A549 (cell line): ENCODE data around the gene MYOM1. TPM values are rescaled to one million over a fixed set of nuclear protein-coding genes. Genes with fewer than 3 reads are reported as not detected.

Experiments used
- ATAC-seq, 2 experiments: fragments of 200-7000 bp in 1 of 2; fragments of >200 bp in 1 of 2; cut with Nextera tagmentation in 1 of 2; cut with Tn5 transposase in 1 of 2; 3 replicates each; pipeline versions ENCODE4 v1.8.0 to v1.9.1; 2018 to 2020; ENCODE audit warnings: mild to moderate bottlenecking in 1 of 2, moderate library complexity in 1 of 2
- CTCF ChIA-PET: fragments of 300-600 bp; sonication (Branson Sonifier 250); formaldehyde crosslinking; extraction: SDS; loops from one replicate; lab custom pipeline; 2021; ENCODE audit warnings: antibody characterized with exemption, inconsistent platforms; lab: Yijun Ruan, JAX
- POLR2A ChIA-PET: fragments of 350-600 bp; formaldehyde crosslinking; extraction: SDS; loops from one replicate; lab custom pipeline; 2021; ENCODE audit warnings: antibody characterized with exemption, inconsistent platforms; lab: Yijun Ruan, JAX
- DNase-seq, 2 experiments: peaks; one replicate each; pipeline versions ENCODE4 v3.0.0 to v3.0.0-alpha.2; 2011 to 2016; ENCODE audit warnings: low read depth in 1 of 2, low spot score in 1 of 2
- FAIRE-seq: peaks from 2 replicates; lab custom pipeline; 2011; peaks lifted over from hg19 to GRCh38; lab: Jason Lieb, UNC
- H3K27ac ChIP-seq, 2 experiments: fragments of >200 bp; sonication (Bioruptor Twin); formaldehyde crosslinking; 3 replicates each; pipeline ENCODE4 v1.5.1; 2016 to 2017
- H3K4me1 ChIP-seq: fragments of >200 bp; sonication (Bioruptor Twin); formaldehyde crosslinking; 3 replicates; pipeline ENCODE4 v1.6.1; 2016
- H3K4me2 ChIP-seq: fragments of >200 bp; sonication (Bioruptor Twin); formaldehyde crosslinking; 3 replicates; pipeline ENCODE4 v1.6.1; 2016
- H3K4me3 ChIP-seq: fragments of >200 bp; sonication (Bioruptor Twin); formaldehyde crosslinking; 3 replicates; pipeline ENCODE4 v1.5.1; 2016
- H3K9me3 ChIP-seq: fragments of >200 bp; sonication (Bioruptor Twin); formaldehyde crosslinking; 3 replicates; pipeline ENCODE4 v1.6.1; 2016
- CBX8 ChIP-seq: fragments of 200-600 bp; sonication (generic); IDR thresholded peaks from 2 replicates; pipeline ENCODE4 v1.6.1; 2016
- CHD2 ChIP-seq: fragments of 150-350 bp; IDR thresholded peaks from 2 replicates; pipeline ENCODE4 v1.6.1; 2014; ENCODE audit warnings: low read length; ENCODE audit not compliant: partially characterized antibody
- FOXS1 ChIP-seq: fragments of 250-450 bp; sonication (Bioruptor Pico); IDR thresholded peaks from 2 replicates; pipeline ENCODE4 v1.5.0; 2020; ENCODE audit warnings: mild to moderate bottlenecking, moderate library complexity
- GATA3 ChIP-seq: IDR thresholded peaks from 2 replicates; pipeline ENCODE4 v1.6.1; 2012; ENCODE audit warnings: borderline replicate concordance
- HDAC2 ChIP-seq: fragments of 200-600 bp; sonication (generic); IDR thresholded peaks from 2 replicates; pipeline ENCODE4 v1.6.1; 2016
- HEYL ChIP-seq: fragments of 250-450 bp; sonication (Bioruptor Pico); IDR thresholded peaks from 2 replicates; pipeline ENCODE4 v1.8.0; 2021; ENCODE audit warnings: mild to moderate bottlenecking, moderate library complexity
- HOXA7 ChIP-seq: fragments of 250-450 bp; sonication (Bioruptor Pico); IDR thresholded peaks from 2 replicates; pipeline ENCODE4 v1.5.0; 2020; ENCODE audit warnings: mild to moderate bottlenecking, moderate library complexity
- HOXB13 ChIP-seq: fragments of 250-450 bp; sonication (Bioruptor Pico); IDR thresholded peaks from 2 replicates; pipeline ENCODE4 v1.5.0; 2020; ENCODE audit warnings: low read depth, mild to moderate bottlenecking, moderate library complexity
- JUNB ChIP-seq: fragments of >200 bp; sonication (Bioruptor Twin); formaldehyde crosslinking; IDR thresholded peaks from 2 replicates; pipeline ENCODE4 v1.6.1; 2016
- POLR2AphosphoS2 ChIP-seq: conservative IDR thresholded peaks from 2 replicates; pipeline ENCODE4 v1.6.1; 2012; ENCODE audit warnings: low read length, improper control_type of control experiment, inconsistent platforms
- RFX5 ChIP-seq: fragments of 450-650 bp; IDR thresholded peaks from 2 replicates; pipeline ENCODE4 v1.7.1; 2014; ENCODE audit warnings: antibody characterized with exemption, mild to moderate bottlenecking, moderate library complexity
- RNF2 ChIP-seq: fragments of 200-600 bp; sonication (generic); IDR thresholded peaks from 2 replicates; pipeline ENCODE4 v1.6.1; 2016; ENCODE audit warnings: low read depth, mild to moderate bottlenecking, antibody characterized with exemption, moderate library complexity, borderline replicate concordance
- ZC3H11A ChIP-seq: fragments of 450-650 bp; IDR thresholded peaks from 2 replicates; pipeline ENCODE4 v1.6.1; 2014; ENCODE audit warnings: antibody characterized with exemption, mild to moderate bottlenecking
- ZNF302 ChIP-seq: fragments of 250-450 bp; sonication (Bioruptor Pico); IDR thresholded peaks from 2 replicates; pipeline ENCODE4 v1.9.0; 2021; ENCODE audit warnings: inconsistent platforms, mild to moderate bottlenecking, moderate library complexity
- WGBS: methylation state at CpG from one replicate; pipeline ENCODE4 v1.1.6; 2017; ENCODE audit errors: missing lambda C conversion rate; 5-methylcytosine and 5-hydroxymethylcytosine counted together
- polyA plus RNA-seq, 4 experiments: library from polyadenylated mRNA; depleted of rRNA in 3 of 4; stranded (reverse); fragments of >200 nt; fragmentation: RNase III in 1 of 4; extraction: RNeasy Plus Mini Kit Qiagen cat#74134 plus additional on column Dnase treatment in 1 of 4; gene quantifications; 2 replicates in 3 of 4; 3 replicates in 1 of 4; pipeline ENCODE4 v1.2.3, GENCODE V29; 2011 to 2017
- TF ChIP-seq, protein P1 (sequence below): fragments of 250-450 bp; sonication (Bioruptor Pico); IDR thresholded peaks from 2 replicates; pipeline ENCODE4 v1.5.0; 2021; ENCODE audit warnings: mild to moderate bottlenecking, moderate library complexity, borderline replicate concordance
- TF ChIP-seq, protein P2 (sequence below): IDR thresholded peaks from 2 replicates; pipeline ENCODE4 v1.6.1; 2012; ENCODE audit warnings: low read depth, borderline replicate concordance
- TF ChIP-seq, protein P3 (sequence below): fragments of >200 bp; sonication (Bioruptor Twin); formaldehyde crosslinking; IDR thresholded peaks from 2 replicates; pipeline ENCODE4 v1.6.1; 2016
- TF ChIP-seq, protein P4 (sequence below): fragments of 250-450 bp; sonication (Bioruptor Pico); IDR thresholded peaks from 2 replicates; pipeline ENCODE4 v1.5.0; 2020; ENCODE audit warnings: low read depth, mild to moderate bottlenecking, moderate library complexity

The MYOM1 gene
- polyA plus RNA-seq, 2 of the 4 experiments (the other 2 are of a cell fraction) = 0.18 to 0.30 TPM

DNA sequence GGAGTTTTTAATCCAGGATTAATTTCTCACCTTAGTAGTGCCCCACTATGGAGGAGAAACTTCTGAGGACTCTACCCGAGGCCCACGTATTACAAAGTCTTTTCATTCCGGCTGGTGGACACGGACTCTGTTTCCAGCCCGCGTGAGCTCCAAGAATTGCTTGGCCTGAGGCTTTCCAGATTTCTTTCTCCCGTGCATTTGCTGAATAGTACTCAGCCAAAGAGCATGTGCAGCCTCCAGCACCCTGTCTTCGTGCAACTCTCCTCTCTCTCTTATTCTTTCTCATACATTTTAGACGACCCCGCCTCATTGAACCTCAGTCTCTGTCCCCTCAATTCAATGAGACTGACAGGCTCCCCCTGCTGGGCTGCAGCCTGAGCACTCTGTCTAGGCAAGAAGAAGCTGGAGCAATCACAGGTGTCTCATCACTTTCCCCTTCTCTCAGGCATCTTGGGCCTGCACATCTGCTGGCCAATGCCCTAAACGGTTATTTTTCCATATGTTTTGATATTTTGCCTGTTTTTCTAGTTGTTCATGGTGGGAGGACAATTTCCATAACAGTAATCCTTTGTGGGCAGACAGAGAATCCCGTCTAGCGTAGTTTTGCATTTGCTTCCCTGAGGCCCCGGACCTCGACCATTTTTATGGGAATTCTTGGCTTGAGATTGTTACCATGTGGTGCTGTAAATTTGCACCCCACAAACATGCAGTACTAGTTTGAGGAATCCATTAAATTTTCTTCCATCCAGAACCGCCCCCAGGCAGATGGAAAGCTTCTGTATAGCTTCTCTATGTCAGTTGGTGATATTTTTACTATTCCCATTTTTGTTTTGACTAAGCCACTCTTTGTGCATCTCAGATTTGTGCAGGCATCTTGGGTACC, 156.7 kb downstream of the MYOM1 start (continued):
- TF ChIP-seq, protein P1, sequence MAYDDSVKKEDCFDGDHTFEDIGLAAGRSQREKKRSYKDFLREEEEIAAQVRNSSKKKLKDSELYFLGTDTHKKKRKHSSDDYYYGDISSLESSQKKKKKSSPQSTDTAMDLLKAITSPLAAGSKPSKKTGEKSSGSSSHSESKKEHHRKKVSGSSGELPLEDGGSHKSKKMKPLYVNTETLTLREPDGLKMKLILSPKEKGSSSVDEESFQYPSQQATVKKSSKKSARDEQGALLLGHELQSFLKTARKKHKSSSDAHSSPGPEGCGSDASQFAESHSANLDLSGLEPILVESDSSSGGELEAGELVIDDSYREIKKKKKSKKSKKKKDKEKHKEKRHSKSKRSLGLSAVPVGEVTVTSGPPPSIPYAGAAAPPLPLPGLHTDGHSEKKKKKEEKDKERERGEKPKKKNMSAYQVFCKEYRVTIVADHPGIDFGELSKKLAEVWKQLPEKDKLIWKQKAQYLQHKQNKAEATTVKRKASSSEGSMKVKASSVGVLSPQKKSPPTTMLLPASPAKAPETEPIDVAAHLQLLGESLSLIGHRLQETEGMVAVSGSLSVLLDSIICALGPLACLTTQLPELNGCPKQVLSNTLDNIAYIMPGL (CRISPR knock-in tag) = no peak
- no peak for TF ChIP-seq HDAC2
- TF ChIP-seq JUNB = no peak
- TF ChIP-seq HOXA7 (CRISPR knock-in tag) = no peak
- no peak for TF ChIP-seq CHD2
- TF ChIP-seq, protein P2, sequence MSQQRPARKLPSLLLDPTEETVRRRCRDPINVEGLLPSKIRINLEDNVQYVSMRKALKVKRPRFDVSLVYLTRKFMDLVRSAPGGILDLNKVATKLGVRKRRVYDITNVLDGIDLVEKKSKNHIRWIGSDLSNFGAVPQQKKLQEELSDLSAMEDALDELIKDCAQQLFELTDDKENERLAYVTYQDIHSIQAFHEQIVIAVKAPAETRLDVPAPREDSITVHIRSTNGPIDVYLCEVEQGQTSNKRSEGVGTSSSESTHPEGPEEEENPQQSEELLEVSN = no peak
- no peak for TF ChIP-seq POLR2AphosphoS2

- DNase-seq (no peak), ATAC-seq (no peak), FAIRE-seq (no peak)
- Histone ChIP-seq H3K4me1 (peaks cover 14% of the 10 kb centered on the region), H3K9me3 (no peaks in the 10 kb centered on the region), H3K4me2 (no peak overlapping the region), H3K27ac (no peak overlapping the region), H3K4me3 (no peak overlapping the region)
- WGBS = 82% methylated on average over 11 of the region's 11 CpGs
- ChIA-PET POLR2A (no interaction called here), CTCF (interaction anchor here (0.7 to 2.5 kb wide), 18 partner anchors 9 to 133 kb away, joined by 3 to 17 read pairs (median 5); no protein-coding TSS in a partner anchor)
- no peak for TF ChIP-seq HEYL (CRISPR knock-in tag)
- TF ChIP-seq CBX8 = no peak
- no peak for TF ChIP-seq ZC3H11A
- TF ChIP-seq HOXB13 (CRISPR knock-in tag) = no peak
- TF ChIP-seq, protein P3, sequence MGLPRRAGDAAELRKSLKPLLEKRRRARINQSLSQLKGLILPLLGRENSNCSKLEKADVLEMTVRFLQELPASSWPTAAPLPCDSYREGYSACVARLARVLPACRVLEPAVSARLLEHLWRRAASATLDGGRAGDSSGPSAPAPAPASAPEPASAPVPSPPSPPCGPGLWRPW = no peak
- TF ChIP-seq, protein P4, sequence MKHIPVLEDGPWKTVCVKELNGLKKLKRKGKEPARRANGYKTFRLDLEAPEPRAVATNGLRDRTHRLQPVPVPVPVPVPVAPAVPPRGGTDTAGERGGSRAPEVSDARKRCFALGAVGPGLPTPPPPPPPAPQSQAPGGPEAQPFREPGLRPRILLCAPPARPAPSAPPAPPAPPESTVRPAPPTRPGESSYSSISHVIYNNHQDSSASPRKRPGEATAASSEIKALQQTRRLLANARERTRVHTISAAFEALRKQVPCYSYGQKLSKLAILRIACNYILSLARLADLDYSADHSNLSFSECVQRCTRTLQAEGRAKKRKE (CRISPR knock-in tag) = no peak
- no peak for TF ChIP-seq RFX5
- TF ChIP-seq FOXS1 (CRISPR knock-in tag) = no peak
- TF ChIP-seq, protein P2 = no peak
- TF ChIP-seq GATA3 = no peak
- TF ChIP-seq ZNF302 = no peak
- TF ChIP-seq RNF2 = no peak
These were observed 158.0 kb downstream of the MYOM1 start for GRCh38 chr18:3061581-3062312.
